ENCODE results near the gene CARD11.

- TF ChIP-seq, protein P1, sequence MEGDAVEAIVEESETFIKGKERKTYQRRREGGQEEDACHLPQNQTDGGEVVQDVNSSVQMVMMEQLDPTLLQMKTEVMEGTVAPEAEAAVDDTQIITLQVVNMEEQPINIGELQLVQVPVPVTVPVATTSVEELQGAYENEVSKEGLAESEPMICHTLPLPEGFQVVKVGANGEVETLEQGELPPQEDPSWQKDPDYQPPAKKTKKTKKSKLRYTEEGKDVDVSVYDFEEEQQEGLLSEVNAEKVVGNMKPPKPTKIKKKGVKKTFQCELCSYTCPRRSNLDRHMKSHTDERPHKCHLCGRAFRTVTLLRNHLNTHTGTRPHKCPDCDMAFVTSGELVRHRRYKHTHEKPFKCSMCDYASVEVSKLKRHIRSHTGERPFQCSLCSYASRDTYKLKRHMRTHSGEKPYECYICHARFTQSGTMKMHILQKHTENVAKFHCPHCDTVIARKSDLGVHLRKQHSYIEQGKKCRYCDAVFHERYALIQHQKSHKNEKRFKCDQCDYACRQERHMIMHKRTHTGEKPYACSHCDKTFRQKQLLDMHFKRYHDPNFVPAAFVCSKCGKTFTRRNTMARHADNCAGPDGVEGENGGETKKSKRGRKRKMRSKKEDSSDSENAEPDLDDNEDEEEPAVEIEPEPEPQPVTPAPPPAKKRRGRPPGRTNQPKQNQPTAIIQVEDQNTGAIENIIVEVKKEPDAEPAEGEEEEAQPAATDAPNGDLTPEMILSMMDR (IDR thresholded peaks at IDR 0.05), result no peak
- no peak for TF ChIP-seq POLR2A (IDR thresholded peaks at IDR 0.05)
Observed at GRCh38 chr7:3073763-3074458, 30.2 kb upstream of the CARD11 start.
